H9 (cell line): ENCODE measurements around the gene SYNRG. TPM values are rescaled to one million over a fixed set of nuclear protein-coding genes. Genes with fewer than 3 reads are reported as not detected.

Source experiments
- DNase-seq: peaks from one replicate; pipeline ENCODE4 v3.0.0-alpha.2; 2017
- H2AFZ ChIP-seq: one replicate; pipeline ENCODE4 v1.6.1; 2013; ENCODE audit warnings: mild to moderate bottlenecking, low read length, control low read depth, moderate library complexity
- H2AK5ac ChIP-seq: 2 replicates; pipeline ENCODE4 v1.6.1; 2013; ENCODE audit warnings: low read length, control low read depth, mixed read lengths; ENCODE audit not compliant: insufficient read length
- H2BK120ac ChIP-seq: one replicate; pipeline ENCODE4 v1.6.1; 2013; ENCODE audit warnings: low read depth, mild to moderate bottlenecking, low read length, control low read depth, inconsistent platforms; ENCODE audit not compliant: poor library complexity, severe bottlenecking
- H2BK12ac ChIP-seq: 2 replicates; pipeline ENCODE4 v1.6.1; 2013; ENCODE audit warnings: low read length, control low read depth, mixed read lengths, low read depth; ENCODE audit not compliant: insufficient read length
- H2BK15ac ChIP-seq: 2 replicates; pipeline ENCODE4 v1.6.1; 2013; ENCODE audit warnings: low read depth, low read length, control low read depth
- H2BK20ac ChIP-seq: one replicate; pipeline ENCODE4 v1.6.1; 2013; ENCODE audit warnings: low read depth, mild to moderate bottlenecking, low read length, control low read depth, inconsistent platforms; ENCODE audit not compliant: poor library complexity, severe bottlenecking
- H2BK5ac ChIP-seq: 2 replicates; pipeline ENCODE4 v1.6.1; 2013; ENCODE audit warnings: low read length, control low read depth, mixed read lengths; ENCODE audit not compliant: insufficient read length
- H3K14ac ChIP-seq: 2 replicates; pipeline ENCODE4 v1.6.1; 2013; ENCODE audit warnings: low read length, control low read depth; ENCODE audit not compliant: insufficient read depth
- H3K18ac ChIP-seq: 2 replicates; pipeline ENCODE4 v1.6.1; 2013; ENCODE audit warnings: low read depth, mild to moderate bottlenecking, mixed read lengths, low read length, control low read depth; ENCODE audit not compliant: insufficient read length
- H3K23ac ChIP-seq: 2 replicates; pipeline ENCODE4 v1.6.1; 2013; ENCODE audit warnings: low read length, control low read depth, mixed read lengths, low read depth; ENCODE audit not compliant: insufficient read length
- H3K23me2 ChIP-seq: 2 replicates; pipeline ENCODE4 v1.6.1; 2013; ENCODE audit warnings: low read depth, mild to moderate bottlenecking, mixed read lengths, low read length, control low read depth; ENCODE audit not compliant: insufficient read length, poor library complexity, severe bottlenecking
- H3K27ac ChIP-seq: 2 replicates; pipeline ENCODE4 v1.5.1; 2013; ENCODE audit warnings: low read length, control low read depth, mixed read lengths, low read depth; ENCODE audit not compliant: insufficient read length
- H3K27me3 ChIP-seq: 2 replicates; pipeline ENCODE4 v1.6.1; 2013; ENCODE audit warnings: low read length, control low read depth, inconsistent platforms; ENCODE audit not compliant: insufficient read depth
- H3K4ac ChIP-seq: 2 replicates; pipeline ENCODE4 v1.6.1; 2013; ENCODE audit warnings: low read depth, mild to moderate bottlenecking, control low read depth, inconsistent platforms, low read length, moderate library complexity
- H3K4me1 ChIP-seq: 2 replicates; pipeline ENCODE4 v1.6.1; 2013; ENCODE audit warnings: low read length, control low read depth, inconsistent platforms; ENCODE audit not compliant: insufficient read depth
- H3K4me2 ChIP-seq: 2 replicates; pipeline ENCODE4 v1.6.1; 2013; ENCODE audit warnings: low read length, control low read depth, mixed read lengths; ENCODE audit not compliant: insufficient read length, insufficient read depth
- H3K56ac ChIP-seq: 2 replicates; pipeline ENCODE4 v1.6.1; 2013; ENCODE audit warnings: low read depth, mild to moderate bottlenecking, mixed read lengths, low read length, control low read depth; ENCODE audit not compliant: insufficient read length
- H3K79me1 ChIP-seq: 2 replicates; pipeline ENCODE4 v1.6.1; 2013; ENCODE audit warnings: low read depth, mild to moderate bottlenecking, moderate library complexity, low read length, control low read depth, inconsistent platforms; ENCODE audit not compliant: insufficient read depth, poor library complexity, severe bottlenecking
- H3K79me2 ChIP-seq: 2 replicates; pipeline ENCODE4 v1.6.1; 2013; ENCODE audit warnings: low read length, control low read depth, inconsistent platforms; ENCODE audit not compliant: insufficient read depth
- H3K9ac ChIP-seq: 2 replicates; pipeline ENCODE4 v1.6.1; 2013; ENCODE audit warnings: low read length, control low read depth, mixed read lengths; ENCODE audit not compliant: insufficient read length; ENCODE audit errors: extremely low read depth
- H3K9me3 ChIP-seq: one replicate; pipeline ENCODE4 v1.6.1; 2013; ENCODE audit warnings: low read depth, low read length, inconsistent platforms; ENCODE audit not compliant: control insufficient read depth
- H3T11ph ChIP-seq: one replicate; pipeline ENCODE4 v1.6.1; 2013; ENCODE audit warnings: mild to moderate bottlenecking, low read length, control low read depth, inconsistent platforms
- H4K20me1 ChIP-seq: one replicate; pipeline ENCODE4 v1.6.1; 2013; ENCODE audit not compliant: control insufficient read depth, insufficient read length, insufficient read depth
- H4K5ac ChIP-seq: 2 replicates; pipeline ENCODE4 v1.6.1; 2013; ENCODE audit warnings: low read depth, mild to moderate bottlenecking, mixed read lengths, low read length, control low read depth; ENCODE audit not compliant: insufficient read length
- H4K8ac ChIP-seq: replicated peaks from 2 replicates; pipeline ENCODE4 v1.6.1; 2013; ENCODE audit warnings: low read length, control low read depth, mixed read lengths, low read depth; ENCODE audit not compliant: insufficient read length
- H4K91ac ChIP-seq: 2 replicates; pipeline ENCODE4 v1.6.1; 2013; ENCODE audit warnings: low read depth, mild to moderate bottlenecking, moderate library complexity, mixed read lengths, low read length, control low read depth; ENCODE audit not compliant: insufficient read length
- H3K27ac Mint-ChIP-seq, 3 experiments: 2 replicates in 2 of 3; 3 replicates in 1 of 3; pipeline ENCODE4 v1.8.0; 2020 to 2021; ENCODE audit warnings: mixed read lengths in 3 of 3, mild to moderate bottlenecking in 1 of 3, moderate library complexity in 1 of 3
- H3K27me3 Mint-ChIP-seq: 2 replicates; pipeline ENCODE4 v1.8.0; 2021; ENCODE audit warnings: low read depth, mild to moderate bottlenecking, moderate library complexity, mixed read lengths
- H3K36me3 Mint-ChIP-seq, 3 experiments: 2 replicates in 2 of 3; 3 replicates in 1 of 3; pipeline ENCODE4 v1.8.0; 2020 to 2021; ENCODE audit warnings: low read depth in 3 of 3, mixed read lengths in 3 of 3; ENCODE audit not compliant: insufficient read depth in 1 of 3
- H3K4me1 Mint-ChIP-seq, 2 experiments: 2 replicates each; pipeline ENCODE4 v1.8.0; 2020; ENCODE audit warnings: mixed read lengths in 2 of 2
- H3K4me3 Mint-ChIP-seq, 2 experiments: 2 replicates in 1 of 2; 3 replicates in 1 of 2; pipeline ENCODE4 v1.8.0; 2020 to 2021; ENCODE audit warnings: mild to moderate bottlenecking in 2 of 2, mixed read lengths in 2 of 2, moderate library complexity in 1 of 2
- H3K9me3 Mint-ChIP-seq, 2 experiments: 2 replicates in 1 of 2; 3 replicates in 1 of 2; pipeline ENCODE4 v1.8.0; 2020; ENCODE audit warnings: mild to moderate bottlenecking in 2 of 2, mixed read lengths in 2 of 2, moderate library complexity in 1 of 2
- WGBS: extraction: QIAGEN DNeasy Blood & Tissue Kit; methylation state at CpG from one replicate; pipeline ENCODE4 v1.1.7; 2013; ENCODE audit warnings: missing lambda C conversion rate, low lambda C conversion rate, mixed read lengths; ENCODE audit not compliant: insufficient read length; ENCODE audit errors: extremely low coverage; 5-methylcytosine and 5-hydroxymethylcytosine counted together
- total RNA-seq: library from RNA; stranded (reverse); gene quantifications from 2 replicates; pipeline ENCODE4 v1.2.1, GENCODE V29; 2021
- TF ChIP-seq, protein P1 (sequence below): fragments of 200-600 bp; sonication (generic); conservative IDR thresholded peaks from 3 replicates; pipeline ENCODE4 v1.8.0; 2021; ENCODE audit warnings: antibody characterized with exemption, mild to moderate bottlenecking

Gene SYNRG
- total RNA-seq, 1 experiment from 2014 or later = 30.5 TPM

DNA sequence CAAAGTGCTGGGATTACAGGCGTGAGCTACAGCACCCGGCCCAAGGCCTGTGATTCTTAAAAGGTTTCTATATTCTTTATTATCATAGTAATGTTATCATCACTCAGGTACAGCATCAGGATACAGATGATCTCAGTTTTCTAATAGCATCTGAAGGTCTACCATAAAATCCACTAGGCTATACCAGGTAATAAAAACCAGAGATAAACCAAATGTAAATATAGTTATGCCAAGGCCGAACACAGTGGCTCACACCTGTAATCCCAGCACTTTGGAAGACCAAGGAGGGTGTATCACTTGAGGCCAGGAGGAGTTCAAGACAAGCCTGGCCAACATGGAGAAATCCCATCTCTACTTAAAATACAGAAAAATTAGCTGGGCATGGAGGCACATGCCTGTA, 53.8 kb downstream of the SYNRG start:
- Histone ChIP-seq H3K18ac (no peak overlapping the region), H3K79me1 (no peaks in the 10 kb centered on the region), H3K4me2 (no peak overlapping the region), H3K23me2 (no peaks in the 10 kb centered on the region), H3T11ph (no peak overlapping the region), H2BK5ac (no peak overlapping the region), H2BK120ac (no peak overlapping the region), H3K27ac (no peak overlapping the region), H3K23ac (no peak overlapping the region), H3K56ac (no peak overlapping the region), H4K20me1 (no peaks in the 10 kb centered on the region), H3K4me1 (no peaks in the 10 kb centered on the region), H2BK15ac (no peak overlapping the region), H2AK5ac (no peak overlapping the region), H4K8ac (no peak overlapping the region), H3K9ac (no peak overlapping the region), H3K4ac (no peak overlapping the region), H3K79me2 (no peaks in the 10 kb centered on the region), H2AFZ (no peak overlapping the region), H4K5ac (no peak overlapping the region), H3K14ac (no peak overlapping the region), H3K9me3 (no peaks in the 10 kb centered on the region), H2BK12ac (no peak overlapping the region), H3K27me3 (no peaks in the 10 kb centered on the region), H4K91ac (no peak overlapping the region), H2BK20ac (no peak overlapping the region)
- H3K4me3 Mint-ChIP-seq = no peak overlapping the region
- no peak for DNase-seq
- H3K27ac Mint-ChIP-seq = no peak overlapping the region
- no peaks in the 10 kb centered on the region for H3K27me3 Mint-ChIP-seq
- TF ChIP-seq, protein P1, sequence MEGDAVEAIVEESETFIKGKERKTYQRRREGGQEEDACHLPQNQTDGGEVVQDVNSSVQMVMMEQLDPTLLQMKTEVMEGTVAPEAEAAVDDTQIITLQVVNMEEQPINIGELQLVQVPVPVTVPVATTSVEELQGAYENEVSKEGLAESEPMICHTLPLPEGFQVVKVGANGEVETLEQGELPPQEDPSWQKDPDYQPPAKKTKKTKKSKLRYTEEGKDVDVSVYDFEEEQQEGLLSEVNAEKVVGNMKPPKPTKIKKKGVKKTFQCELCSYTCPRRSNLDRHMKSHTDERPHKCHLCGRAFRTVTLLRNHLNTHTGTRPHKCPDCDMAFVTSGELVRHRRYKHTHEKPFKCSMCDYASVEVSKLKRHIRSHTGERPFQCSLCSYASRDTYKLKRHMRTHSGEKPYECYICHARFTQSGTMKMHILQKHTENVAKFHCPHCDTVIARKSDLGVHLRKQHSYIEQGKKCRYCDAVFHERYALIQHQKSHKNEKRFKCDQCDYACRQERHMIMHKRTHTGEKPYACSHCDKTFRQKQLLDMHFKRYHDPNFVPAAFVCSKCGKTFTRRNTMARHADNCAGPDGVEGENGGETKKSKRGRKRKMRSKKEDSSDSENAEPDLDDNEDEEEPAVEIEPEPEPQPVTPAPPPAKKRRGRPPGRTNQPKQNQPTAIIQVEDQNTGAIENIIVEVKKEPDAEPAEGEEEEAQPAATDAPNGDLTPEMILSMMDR = no peak
- no peaks in the 10 kb centered on the region for H3K4me1 Mint-ChIP-seq
- WGBS = no CpG with 5 or more reads among the region's 3 CpGs
- no peaks in the 10 kb centered on the region for H3K9me3 Mint-ChIP-seq
- peaks cover 4 to 45% (median 26%) of the 10 kb centered on the region in 3 experiments; a peak in 5 of 7 replicates for H3K36me3 Mint-ChIP-seq
